HG03575 (cell line): ENCODE results near the gene MLEC.

Experiments
- ATAC-seq: cut with Tn5 transposase; IDR thresholded peaks from one replicate; pipeline ENCODE4 v1.9.1; 2021; ENCODE audit not compliant: unreplicated experiment, insufficient number of reproducible peaks, low FRiP score; ENCODE audit errors: extremely low read depth

The MLEC gene

GRCh38 chr12:120686690-120687577 is at the start of gene MLEC:
Gene MLEC, plus strand, starts transcription at chr12:120687149. Its CDS starts 148 bp downstream, at chr12:120687297.
- peak; percentile 37 for ATAC-seq

- ATAC-seq, result no peak
These were observed 46.9 kb upstream of the MLEC start, which contains the start of gene CABP1 for GRCh38 chr12:120639771-120640721. Gene CABP1, plus strand, starts transcription at chr12:120640626. Its CDS starts 60 bp downstream, at chr12:120640686.

- no peak for ATAC-seq
These were observed 45.8 kb upstream of the MLEC start for GRCh38 chr12:120640861-120641833.

- no peak for ATAC-seq
These were observed 44.8 kb upstream of the MLEC start for GRCh38 chr12:120642121-120642520.

GRCh38 chr12:120642826-120643225 is 44.1 kb upstream of the MLEC start:
- ATAC-seq, result no peak

GRCh38 chr12:120643574-120643973 is 43.4 kb upstream of the MLEC start:
- ATAC-seq, result no peak

- ATAC-seq, result no peak
These were observed 40.9 kb upstream of the MLEC start for GRCh38 chr12:120646044-120646443.

- ATAC-seq, result no peak
These were observed 39.6 kb upstream of the MLEC start for GRCh38 chr12:120647375-120647755.

GRCh38 chr12:120649442-120650232 is 37.3 kb upstream of the MLEC start:
- ATAC-seq, result no peak

- ATAC-seq, result no peak
These were observed 36.7 kb upstream of the MLEC start for GRCh38 chr12:120650233-120650690.

- no peak for ATAC-seq
These were observed 35.1 kb upstream of the MLEC start for GRCh38 chr12:120651821-120652220.

- ATAC-seq, result no peak
These were observed 34.1 kb upstream of the MLEC start for GRCh38 chr12:120652656-120653435.

GRCh38 chr12:120653611-120654010 is 33.3 kb upstream of the MLEC start:
- ATAC-seq, result no peak

- ATAC-seq, result no peak
These were observed 32.3 kb upstream of the MLEC start for GRCh38 chr12:120654656-120655055.

GRCh38 chr12:120656008-120656407 is 30.9 kb upstream of the MLEC start:
- no peak for ATAC-seq

GRCh38 chr12:120658286-120659150 is 28.4 kb upstream of the MLEC start:
- no peak for ATAC-seq
